NCI-H446 treated with DMSO at 0.1 percent for 48 hours (cell line): Measurements from ENCODE around the gene ERCC6L.
A peak's percentile ranks its signal among the peaks of the same experiment; 100 is the strongest.
"Not testable (repeated sequence)": the region's sequence is repeated elsewhere in the genome, so short reads cannot be mapped to it uniquely, and the experiment has no call there.

Source experiments
- DNase-seq: peaks from one replicate; lab custom pipeline; 2025; lab: John Stamatoyannopoulos, UW

ERCC6L gene

DNA sequence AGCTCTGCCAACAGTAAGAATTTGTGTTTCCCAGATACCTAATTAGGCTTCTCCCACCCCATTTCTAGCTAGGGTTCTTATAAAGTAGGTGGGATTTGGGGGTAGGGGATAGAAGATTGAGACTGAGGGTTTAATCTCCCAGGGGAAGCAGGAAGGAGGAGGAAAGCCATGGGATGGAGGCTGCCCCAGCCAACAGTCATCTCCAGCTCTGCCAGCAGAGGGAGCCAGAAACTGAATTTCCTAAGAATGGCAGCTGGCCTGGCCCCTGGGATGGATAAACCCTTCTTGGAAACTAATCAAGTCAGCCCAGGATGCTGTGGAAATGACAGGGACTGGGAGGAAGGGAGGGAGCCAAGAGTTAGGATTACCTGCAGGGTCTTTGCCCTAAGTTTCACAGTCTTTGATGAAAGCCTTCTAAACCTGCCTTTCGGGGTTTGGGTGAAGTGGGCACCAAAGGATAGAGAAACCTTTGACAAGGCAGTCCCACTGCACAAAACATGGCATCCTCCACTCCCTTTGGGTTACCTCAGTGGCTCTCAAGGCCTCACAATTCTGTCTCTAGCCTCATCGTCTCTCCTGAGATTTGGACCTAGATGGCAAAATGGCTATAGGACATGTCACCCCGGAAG is 6.7 kb upstream of the ERCC6L start:
- DNase-seq: peak; percentile 5

DNA sequence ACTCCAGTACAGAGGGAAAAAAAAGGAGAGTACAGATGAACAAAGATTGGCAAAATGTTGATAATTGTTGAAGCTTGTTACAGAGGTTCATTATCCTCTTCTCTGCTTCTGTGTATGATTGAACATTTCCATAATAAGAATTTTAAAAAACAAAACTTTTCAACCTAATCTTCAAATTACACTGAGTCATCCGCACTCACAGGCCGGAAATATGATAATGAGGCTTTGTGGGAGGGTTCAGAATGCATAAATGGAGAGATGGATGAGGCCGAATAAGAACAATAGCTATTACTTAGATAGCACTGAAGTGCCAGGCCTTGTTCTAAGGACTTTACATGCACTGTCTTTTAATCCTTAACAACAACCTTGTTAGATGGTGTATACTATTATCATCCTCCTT is 4.6 kb upstream of the ERCC6L start:
- DNase-seq: no peak

DNA sequence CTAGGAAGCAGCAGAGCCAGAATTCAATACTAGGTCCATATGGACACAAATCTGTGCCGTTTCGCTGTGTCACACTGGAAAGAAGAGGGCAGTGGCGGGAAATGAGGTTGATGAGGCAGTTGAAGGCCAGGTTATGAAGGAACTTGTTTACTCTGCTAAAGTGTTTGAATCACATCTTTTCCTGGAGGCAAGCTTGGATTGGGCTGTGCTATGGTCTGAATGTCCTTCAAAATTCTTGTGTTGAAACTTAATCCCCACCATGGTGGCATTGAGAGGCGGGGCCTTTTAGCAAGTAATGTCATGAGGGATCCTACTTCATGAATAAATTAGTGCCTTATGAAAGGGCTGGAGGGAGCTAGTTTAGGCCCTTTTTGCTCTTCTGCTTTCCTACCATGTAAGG is 2.1 kb upstream of the ERCC6L start:
- DNase-seq: no peak

DNA sequence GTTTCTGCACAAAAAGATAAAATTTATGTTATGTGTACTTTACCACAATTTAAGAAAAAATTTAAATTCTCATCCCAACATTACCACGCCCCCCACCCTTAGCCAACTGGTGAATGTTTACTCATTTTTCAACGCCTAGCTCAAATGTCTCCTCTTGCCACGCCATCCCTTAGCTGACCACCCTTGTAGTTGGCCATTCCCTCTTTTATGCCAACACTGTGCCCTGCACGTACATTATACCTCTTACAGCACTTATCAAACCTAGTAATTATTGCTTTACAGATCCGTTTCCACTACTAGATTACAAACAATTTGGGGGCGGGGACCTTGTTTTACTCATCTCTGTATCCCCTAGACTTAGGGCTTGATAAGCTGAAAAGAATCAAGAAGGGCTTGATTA is 644 bp downstream of the ERCC6L start:
- DNase-seq: no peak

DNA sequence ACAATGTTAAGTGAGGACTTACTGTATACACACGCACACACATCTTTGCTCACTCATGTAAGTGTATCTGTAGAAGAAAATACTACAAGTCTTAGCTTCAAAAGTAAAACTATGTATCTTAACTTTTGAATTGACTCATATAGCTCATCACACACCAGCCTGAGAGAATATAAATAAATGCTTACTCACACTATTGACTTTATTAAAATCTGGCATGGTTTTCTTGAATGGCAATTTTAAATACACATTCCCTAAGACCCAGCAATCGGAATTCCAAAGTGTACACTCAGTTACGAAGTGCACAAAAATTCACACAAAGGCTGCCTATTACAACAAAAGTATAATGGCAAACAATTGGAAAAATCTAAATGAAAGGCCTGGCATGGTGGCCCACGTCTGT is 2.0 kb downstream of the ERCC6L start:
- DNase-seq: no peak

DNA sequence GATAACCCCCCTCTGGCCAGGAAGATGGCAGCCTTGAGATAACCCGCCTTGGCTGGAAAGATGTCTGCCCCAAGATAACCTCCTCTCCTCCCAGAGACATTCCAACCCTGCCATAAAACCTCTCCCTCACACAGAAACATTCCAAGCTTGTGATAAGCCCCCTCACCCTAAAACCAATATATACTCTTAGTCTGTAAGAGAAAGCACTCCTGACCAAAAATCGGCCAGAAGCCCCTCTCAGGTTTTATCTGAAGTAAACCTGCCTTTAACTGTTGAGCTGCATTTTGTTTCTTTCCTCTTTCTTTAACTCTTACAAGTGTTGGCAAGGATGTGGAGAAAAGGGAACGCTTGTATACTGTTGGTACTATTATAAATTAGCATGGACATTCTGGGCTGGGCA is 8.5 kb downstream of the ERCC6L start:
- no peak for DNase-seq

DNA sequence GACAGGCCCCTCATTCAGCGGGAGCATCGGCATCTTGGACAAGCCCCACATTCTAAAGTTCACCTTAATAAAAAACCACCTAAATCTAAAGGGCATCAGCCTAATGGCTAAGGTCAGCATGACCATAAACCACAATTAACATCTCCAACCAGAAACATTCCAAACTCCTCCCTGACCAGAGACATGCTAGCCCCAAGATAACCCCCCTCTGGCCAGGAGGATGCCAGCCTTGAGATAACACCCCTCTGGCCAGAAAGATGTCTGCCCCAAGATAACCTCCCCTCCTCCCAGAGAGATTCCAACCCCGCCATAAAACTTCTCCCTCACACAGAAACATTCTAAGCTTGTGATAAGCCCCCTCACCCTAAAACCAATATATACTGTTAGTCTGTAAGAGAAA is 18.5 kb downstream of the ERCC6L start:
- DNase-seq: not testable (repeated sequence)

DNA sequence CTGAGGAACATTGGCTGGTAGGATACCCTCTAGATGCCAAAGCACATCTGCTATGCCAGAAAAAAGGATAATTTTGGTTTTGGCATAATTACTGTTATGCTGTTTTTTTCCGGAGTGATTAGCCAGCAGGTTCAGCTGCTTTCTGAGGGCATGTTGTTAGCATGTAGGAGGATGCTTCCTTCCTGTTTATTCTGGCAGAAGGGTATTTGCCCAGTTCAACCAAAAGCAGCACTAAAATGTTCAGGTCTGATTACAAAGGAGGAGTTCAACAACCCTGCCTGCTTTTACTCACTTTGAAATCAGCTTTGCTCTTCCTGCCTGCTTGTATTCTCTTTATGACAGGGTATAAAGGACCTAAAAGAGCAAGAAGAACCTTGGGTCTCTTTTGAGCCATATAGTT is 21.9 kb downstream of the ERCC6L start:
- DNase-seq: no peak

DNA sequence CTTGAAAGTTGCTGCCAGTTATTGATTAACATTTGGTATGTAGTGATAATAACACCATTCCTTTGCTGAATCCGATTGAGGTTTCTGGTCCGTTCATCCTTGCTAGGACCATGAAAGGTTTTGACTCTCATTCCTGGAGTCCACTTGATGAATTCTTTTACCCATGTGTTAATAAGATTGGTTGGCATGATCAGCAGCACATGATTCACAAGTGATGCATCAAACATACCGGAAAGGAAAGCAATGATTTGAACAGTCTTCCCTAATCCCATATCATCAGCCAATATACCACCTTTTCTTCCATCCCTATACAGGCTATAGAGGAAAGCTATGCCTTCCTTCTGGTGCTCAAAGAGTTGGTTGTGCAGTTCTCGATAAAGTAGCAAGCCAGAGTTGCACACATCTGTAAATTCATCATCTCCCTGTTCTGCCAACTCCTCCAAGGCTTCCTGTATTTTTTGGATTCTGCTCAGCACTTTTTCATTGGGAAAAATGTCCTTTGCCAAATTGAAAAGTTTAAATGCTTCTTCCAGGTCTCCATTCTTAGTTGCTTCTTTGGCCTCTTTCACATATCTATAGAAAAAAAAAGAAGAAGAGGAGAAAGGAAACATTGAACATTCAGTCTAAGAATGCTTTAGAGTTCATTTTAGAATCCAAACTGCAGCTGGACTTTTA is 30.6 kb downstream of the ERCC6L start:
- no peak for DNase-seq

DNA sequence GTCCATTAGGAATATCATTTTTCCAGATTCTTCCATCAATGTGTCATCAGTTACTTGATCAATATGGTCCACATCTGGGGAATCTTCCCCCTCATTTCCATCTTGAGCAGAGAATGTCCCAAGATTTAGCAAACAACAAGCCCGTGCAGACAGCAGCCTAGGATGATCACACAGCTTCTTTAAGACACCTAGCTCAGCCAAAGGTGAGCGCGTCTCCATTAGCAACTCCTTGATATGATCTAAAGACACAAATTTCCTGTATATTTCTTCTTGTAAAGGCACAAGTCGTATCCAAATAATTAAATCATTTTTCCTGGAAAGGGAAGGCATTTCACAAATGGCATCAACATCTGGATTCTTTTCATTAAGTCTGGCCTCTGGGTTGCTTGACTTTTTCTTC is 31.5 kb downstream of the ERCC6L start:
- no peak for DNase-seq

DNA sequence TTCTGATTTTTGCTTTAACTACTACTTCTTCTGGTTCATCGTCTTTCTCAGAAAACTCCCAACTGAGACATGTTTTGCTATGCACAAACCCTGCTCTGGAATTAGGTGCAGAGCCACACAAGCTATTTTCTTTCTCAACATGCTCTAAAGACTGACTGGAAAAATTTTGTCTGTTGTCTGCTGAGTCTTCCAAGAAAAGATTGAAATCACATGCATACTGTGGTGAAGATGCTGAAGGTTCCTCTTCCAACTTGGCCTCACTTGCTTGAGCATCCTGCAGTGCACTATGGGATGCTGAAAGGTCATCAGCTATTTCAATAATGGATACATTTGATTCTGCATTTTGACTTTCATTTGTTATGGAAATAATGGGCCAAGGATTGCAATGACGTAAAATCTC is 33.1 kb downstream of the ERCC6L start:
- no peak for DNase-seq

DNA sequence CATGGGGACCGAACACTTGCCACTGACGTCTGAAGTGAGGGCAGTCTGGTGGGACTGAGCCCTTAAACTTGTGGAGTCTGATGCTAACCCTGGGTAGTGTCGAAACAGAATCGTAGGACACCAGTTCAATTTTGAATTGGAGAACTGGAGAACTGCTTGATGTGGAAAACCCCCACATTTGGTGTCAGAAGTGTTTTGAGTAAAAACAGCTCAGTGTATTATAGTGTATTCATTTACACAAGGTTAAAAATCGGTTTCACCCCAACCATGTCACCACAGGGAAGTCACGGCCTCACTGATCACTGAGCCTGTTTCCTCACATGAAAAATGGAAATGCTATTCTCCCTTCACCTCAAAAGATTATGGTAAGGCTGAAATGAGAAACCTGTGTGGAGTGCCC is 35.4 kb downstream of the ERCC6L start:
- DNase-seq: no peak

DNA sequence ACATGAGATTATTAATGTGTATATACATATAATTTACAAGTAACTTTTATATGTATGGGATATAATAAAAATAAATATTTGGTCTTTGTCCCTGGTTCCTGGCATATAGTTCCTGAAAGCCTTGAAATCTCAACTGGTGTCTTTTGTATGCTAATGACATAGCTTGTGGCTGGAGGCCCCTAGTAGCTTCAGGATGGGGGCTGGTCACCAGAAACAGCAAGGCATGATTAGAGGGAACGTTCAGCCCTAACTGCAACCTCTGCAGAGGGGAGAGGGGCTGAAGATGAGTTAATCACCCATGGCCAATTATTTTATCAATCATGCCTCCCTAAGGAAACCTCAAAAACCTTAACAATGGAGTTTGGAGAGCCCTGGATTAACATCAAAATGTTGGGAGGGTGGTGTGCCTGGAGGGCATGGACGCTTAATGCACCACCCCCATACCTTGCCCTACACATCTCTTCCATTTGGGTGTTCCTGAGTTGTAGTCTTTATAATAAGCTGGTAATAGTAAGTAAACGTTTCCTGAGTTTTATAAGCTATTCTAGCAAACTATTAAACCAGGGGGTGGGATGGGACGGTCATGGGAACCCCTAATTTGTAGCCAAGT is 35.9 kb downstream of the ERCC6L start:
- DNase-seq: no peak

DNA sequence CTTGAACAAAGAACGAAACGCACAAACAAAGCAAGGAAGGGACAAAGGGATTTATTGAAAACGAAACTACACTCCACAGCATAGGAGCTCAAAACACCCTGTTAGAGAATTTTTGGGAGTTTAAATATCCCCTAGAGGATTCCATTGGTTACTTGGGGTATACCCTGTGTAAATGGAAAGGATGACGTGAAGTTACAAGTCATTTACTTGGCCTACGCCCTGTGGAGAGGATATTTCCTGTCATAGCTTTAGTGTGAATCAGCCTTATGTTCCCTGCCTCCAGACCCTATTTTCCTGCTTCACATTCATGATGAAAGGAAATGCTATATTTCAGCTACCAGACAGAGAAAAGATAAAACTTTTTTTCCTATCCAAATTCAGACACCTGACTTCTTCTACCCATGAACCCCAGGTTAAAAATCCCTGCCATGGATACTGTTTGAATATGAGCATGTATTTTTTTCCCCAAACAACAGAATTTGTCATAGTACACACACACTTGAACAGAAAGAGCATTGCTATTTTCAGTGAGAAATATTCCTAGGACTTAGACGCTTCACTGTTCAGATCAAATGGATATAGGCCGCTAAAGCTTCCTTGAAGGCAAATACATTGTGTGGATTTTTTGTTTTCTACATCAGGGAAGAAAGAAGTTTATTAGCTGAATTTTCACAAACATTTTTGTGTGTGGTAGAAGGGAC is 36.8 kb downstream of the ERCC6L start:
- no peak for DNase-seq

DNA sequence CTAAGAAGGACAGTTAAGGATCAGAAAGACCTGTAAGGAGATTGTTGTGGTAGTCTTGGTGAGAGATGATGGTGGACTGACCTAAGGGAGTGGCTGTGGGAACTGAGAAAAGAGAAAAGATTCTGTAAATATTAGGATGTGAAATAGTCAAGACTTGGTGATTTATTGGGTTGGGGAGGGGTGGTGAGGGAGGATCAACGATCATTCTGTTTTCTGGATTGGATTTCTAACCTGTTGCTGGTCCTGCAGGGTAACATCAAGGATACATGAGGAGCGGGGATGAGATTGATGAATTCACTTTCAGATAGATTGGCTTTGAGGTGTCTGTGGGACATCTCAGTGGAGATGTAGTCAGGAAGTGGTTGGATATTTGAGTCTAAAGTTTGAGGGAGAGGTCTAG is 55.9 kb downstream of the ERCC6L start:
- no peak for DNase-seq

DNA sequence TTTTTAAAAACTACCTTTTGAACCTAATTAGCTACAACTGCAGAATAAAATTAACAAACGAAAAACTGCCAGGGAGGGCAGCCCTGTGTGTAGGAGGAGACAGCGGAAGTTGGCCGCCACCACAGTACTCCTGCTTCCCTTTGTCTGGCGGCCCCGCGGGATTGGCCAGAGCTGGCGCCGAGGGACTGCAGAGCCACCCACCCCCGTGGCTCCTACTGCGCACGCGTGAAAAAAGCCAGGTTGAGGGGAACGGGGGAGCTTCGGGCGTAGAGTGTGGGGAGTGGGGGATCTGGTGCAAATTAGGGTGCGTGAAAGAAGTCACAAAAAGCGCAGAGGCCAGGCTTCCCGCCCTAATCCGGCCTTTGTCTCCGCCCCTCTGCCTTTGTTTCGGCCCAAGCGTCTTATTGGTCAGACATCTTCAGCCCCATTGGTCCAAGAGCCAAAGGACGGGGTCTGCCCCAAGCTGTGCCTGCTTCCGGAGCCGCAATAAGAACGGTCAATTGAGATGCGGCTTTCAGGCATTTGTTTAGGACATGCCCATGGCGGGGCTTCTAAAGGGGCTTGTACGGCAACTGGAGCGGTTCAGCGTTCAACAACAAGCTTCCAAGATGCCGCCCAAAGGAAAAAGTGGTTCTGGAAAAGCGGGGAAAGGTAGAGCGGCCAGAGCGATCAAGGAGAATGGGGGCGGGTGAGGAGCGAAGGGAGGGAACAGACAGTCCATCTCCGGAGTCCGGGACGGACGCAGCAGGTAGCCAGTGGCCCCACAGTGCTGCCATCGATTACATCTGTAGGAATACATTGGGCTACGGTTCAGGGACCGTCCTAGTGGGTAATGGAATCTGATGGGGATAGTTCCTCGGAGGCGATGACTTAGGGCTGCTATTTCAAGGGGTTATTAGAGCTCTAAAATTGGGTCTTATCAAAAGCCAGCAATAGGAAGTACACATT is 57.4 kb downstream of the ERCC6L start, which contains the start of gene PIN4:
TSS of gene PIN4 (plus strand) at position 580 of the 948 bp plus-strand sequence. CDS start at position 609, 29 bp downstream.
- peak; percentile 96 for DNase-seq

DNA sequence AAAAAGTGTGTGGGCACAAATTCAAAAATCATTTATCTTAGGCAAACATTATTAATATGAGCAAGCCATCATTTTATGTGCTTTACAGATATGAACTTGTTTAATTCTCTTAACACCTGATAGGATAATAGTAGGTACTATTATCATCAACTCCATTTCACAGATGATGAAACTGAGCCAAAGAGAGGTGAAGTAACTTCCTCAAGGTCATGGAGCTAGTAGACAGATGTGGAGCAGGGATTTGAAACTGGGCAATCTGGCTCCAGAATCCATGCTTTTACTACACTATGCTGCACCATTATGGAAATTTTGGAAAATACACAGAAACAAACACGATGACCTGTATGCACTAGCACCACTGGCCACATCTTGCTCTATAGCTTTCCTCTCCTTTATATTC is 58.3 kb downstream of the ERCC6L start:
- no peak for DNase-seq

DNA sequence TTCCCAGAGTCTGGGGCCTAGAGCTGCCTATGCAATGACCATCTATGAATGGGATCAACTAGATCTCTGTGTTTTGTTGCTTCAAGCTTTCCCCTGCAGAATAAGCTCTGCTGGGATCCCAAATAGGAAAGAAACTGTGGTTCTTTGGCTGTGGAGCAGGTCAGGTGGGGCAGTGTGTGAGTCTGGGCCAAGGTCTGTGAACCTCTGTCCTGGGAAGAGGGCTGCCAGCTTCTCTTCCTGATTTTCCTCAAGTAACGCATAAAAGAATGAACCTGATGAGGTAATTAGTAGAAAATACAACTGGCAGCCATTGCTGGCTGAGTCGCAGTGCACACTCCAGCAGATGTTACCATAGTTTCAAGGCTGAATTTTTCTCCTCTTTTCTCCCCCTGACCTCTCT is 61.8 kb downstream of the ERCC6L start:
- DNase-seq: no peak

DNA sequence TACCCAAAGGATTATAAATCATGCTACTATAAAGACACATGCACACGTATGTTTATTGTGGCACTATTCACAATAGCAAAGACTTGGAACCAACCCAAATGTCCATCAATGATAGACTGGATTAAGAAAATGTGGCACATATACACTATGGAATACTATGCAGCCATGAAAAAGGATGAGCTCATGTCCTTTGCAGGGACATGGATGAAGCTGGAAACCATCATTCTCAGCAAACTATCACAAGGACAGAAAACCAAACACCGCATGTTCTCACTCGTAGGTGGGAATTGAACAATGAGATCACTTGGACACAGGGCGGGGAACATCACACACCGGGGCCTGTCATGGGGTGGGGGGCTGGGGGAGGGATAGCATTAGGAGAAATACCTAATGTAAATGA is 62.5 kb downstream of the ERCC6L start:
- not testable (repeated sequence) for DNase-seq

DNA sequence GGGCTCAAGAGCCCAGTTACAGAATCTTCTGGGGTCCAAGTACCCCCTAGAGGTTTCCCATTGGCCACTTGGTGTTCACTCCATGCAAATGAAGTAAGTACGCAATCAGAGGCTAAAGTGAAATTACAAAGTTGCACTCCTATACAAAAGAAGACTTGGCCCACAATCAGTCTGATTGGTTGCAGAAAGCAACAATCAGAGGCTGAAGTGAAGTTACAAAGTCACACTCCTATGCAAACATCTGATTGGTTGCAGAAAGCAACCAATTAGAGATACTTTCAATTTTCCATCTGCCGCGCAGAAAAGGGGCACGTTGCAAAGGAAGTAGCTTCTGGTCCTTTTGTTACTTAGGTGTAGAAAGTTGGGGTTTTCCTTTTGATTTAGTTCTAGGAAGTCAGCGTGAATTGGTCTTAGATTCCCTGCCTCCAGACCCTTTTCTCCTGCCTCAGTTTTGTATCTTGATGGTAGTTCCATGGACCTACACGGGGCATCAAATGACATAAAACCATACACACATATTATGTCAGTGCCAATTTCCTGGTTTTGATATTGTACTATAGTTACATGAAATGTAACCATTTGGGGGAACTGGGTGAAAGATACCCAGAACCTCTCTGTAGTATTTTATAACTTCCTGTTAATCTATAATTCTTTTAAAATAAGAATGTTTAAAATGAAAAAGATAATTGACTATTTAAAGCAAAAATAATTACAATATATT is 69.7 kb downstream of the ERCC6L start:
- no peak for DNase-seq

DNA sequence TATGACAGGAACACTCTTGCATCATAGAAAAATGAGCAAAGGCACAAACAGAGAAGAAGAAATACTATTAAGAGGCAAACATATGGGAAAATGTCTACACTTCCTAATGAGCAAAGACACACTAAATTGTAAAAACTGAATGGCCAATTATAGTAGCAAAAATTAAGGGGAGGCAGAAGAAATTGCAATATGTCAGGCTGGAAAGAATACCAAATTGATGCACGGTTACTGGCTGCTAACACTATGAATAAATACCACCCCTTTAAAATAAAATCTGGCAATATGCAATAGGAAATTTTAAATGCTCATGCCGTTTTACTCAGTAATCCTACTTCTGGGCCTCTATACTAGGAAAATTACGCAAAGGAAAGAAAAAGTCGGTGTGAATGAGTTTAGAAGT is 73.3 kb downstream of the ERCC6L start:
- DNase-seq: no peak
